H1 (cell line): Measurements from ENCODE around the gene PLPPR3. TPM values are rescaled to one million over a fixed set of nuclear protein-coding genes. Genes with fewer than 3 reads are reported as not detected.

Source experiments
- BRCA1 ChIP-seq: IDR thresholded peaks from 2 replicates; pipeline ENCODE4 v1.6.1; 2012; ENCODE audit warnings: low read depth, low read length, improper control_type of control experiment
- CBX8 ChIP-seq: fragments of 300-800, 300-1000 bp; sonication (generic); IDR thresholded peaks from 2 replicates; pipeline ENCODE4 v1.7.1; 2016; ENCODE audit warnings: low read depth, low read length, borderline replicate concordance
- EGR1 ChIP-seq: IDR thresholded peaks from 2 replicates; pipeline ENCODE4 v1.6.1; 2011; ENCODE audit warnings: low read depth, low read length, borderline replicate concordance
- HDAC2 ChIP-seq, 2 experiments: fragments of 300-600 bp in 1 of 2; sonication (generic) in 1 of 2; IDR thresholded peaks; 2 replicates each; pipeline ENCODE4 v1.6.1; 2011 to 2012; ENCODE audit warnings: low read depth in 2 of 2, low read length in 2 of 2, mild to moderate bottlenecking in 2 of 2, moderate library complexity in 2 of 2, borderline replicate concordance in 1 of 2, inconsistent platforms in 1 of 2
- KDM4A ChIP-seq: IDR thresholded peaks from one replicate; pipeline ENCODE4 v1.7.1; 2012; ENCODE audit warnings: low read depth, mild to moderate bottlenecking, moderate library complexity, low read length, inconsistent platforms; ENCODE audit not compliant: severe bottlenecking
- POLR2A ChIP-seq, 2 experiments: IDR thresholded peaks; 1 replicate in 1 of 2; 2 replicates in 1 of 2; pipeline ENCODE4 v1.6.1; 2011; ENCODE audit warnings: low read depth in 2 of 2, low read length in 2 of 2, mild to moderate bottlenecking in 2 of 2; ENCODE audit errors: control extremely low read depth in 1 of 2
- polyA plus RNA-seq, 7 experiments: library from polyadenylated mRNA; depleted of rRNA in 3 of 7; stranded (reverse) in 5 of 7; unstranded in 2 of 7; fragments of >200 nt in 5 of 7; fragments of 200-250 nt in 2 of 7; gene quantifications; 1 replicate in 5 of 7; 2 replicates in 1 of 7; 4 replicates in 1 of 7; pipeline versions ENCODE4 v1.2.1 to v1.2.3, GENCODE V29; 2011 to 2013; ENCODE audit warnings: missing spikeins in 2 of 7, mixed read lengths in 2 of 7
- total RNA-seq: library from RNA; stranded (reverse); fragmentation: NEBNext Ultra II Directional; extraction: Animal tissue kit (Norgen Biotek cat#: 25700); gene quantifications from 2 replicates; pipeline ENCODE4 v1.2.1, GENCODE V29; 2021

PLPPR3 gene
- total and polyA plus RNA-seq, 2 of the 8 experiments (the other 6 are each of a cell fraction or from before 2014, with no cell fraction given) = 71.7 to 76.4 TPM

DNA sequence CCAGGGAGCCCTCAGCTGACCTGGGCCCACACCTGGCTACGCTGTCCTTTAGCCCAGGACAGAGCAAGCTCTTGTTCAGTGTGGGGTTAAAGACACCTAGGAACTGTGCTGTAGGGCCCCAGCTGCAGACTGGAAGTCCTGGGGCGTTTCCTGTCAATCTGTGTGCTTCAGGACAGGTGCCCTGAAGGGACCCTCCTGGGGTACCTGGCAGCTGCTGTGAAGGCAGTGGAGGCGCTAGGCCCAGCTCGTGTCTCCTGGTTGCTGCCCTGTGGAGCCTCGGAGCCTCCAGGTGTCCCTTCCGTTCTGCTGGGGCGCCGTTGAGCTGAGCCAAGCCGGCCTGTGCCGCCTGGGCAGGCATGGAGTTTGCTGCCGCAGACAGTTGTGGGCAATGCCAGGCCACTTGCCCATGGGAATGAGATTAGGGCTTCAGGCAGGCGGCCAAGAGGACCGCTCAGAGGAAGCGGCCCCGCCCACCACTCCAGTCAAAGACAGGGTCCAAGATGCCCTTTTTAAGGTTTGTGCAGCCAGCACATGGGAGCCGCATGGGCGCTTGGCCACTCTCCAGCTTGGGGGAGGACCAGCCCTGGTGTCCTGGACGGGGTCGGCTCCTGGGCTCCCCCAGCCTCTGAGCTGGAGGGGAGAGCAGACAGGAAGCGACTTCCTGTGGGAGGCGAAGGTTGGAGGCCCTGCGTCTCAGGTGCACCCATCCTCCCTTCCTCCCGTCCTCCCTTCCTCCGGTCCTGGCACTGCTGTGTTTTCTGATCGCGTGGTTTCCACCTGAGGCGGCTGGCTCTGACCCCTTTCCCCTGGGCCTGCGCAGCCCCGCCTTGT is 20.5 kb downstream of the PLPPR3 start (continued):
- TF ChIP-seq EGR1 (no peak), HDAC2 (IDR thresholded peaks at IDR 0.05; ENCODE audit: borderline replicate concordance in 1 of 2, low read depth in 2 of 2, low read length in 2 of 2) (no peak), CBX8 (no peak), POLR2A (IDR thresholded peaks at IDR 0.05; ENCODE audit: control extremely low read depth in 1 of 2, low read depth in 2 of 2, low read length in 2 of 2) (peak in 1 of 2 experiments; percentile 36; a peak in 2 of 3 replicates), BRCA1 (no peak), KDM4A (no peak)
